GM20000 (cell line): ENCODE results near the gene PRSS56.
"Not testable (repeated sequence)": the region's sequence is repeated elsewhere in the genome, so short reads cannot be mapped to it uniquely, and the experiment has no call there.

Experiments
- DNase-seq: peaks from one replicate; pipeline ENCODE4 v3.0.0; 2012; ENCODE audit warnings: low spot score
- CTCF ChIP-seq: IDR thresholded peaks from 2 replicates; pipeline ENCODE4 v1.5.1; 2012; ENCODE audit warnings: mild to moderate bottlenecking, control low read depth; ENCODE audit errors: extremely low read depth, missing control alignments

The PRSS56 gene

GRCh38 chr2:232556426-232556825 lies 36.2 kb downstream of the PRSS56 start:
- DNase-seq, result no peak

GRCh38 chr2:232562515-232563151 lies 42.4 kb downstream of the PRSS56 start:
- no peak for DNase-seq
- TF ChIP-seq CTCF, result no peak

More at GRCh38 chr2:232556426-232556825, 36.2 kb downstream of the PRSS56 start:
- no peak for TF ChIP-seq CTCF

- no peak for DNase-seq
- no peak for TF ChIP-seq CTCF
These were observed 43.4 kb downstream of the PRSS56 start for GRCh38 chr2:232563580-232563979.

GRCh38 chr2:232567721-232568120 lies 47.5 kb downstream of the PRSS56 start:
- no peak for DNase-seq
- no peak for TF ChIP-seq CTCF

GRCh38 chr2:232568161-232568560 lies 48.0 kb downstream of the PRSS56 start:
- TF ChIP-seq CTCF, result no peak
- no peak for DNase-seq

GRCh38 chr2:232569541-232569940 lies 49.4 kb downstream of the PRSS56 start:
- no peak for TF ChIP-seq CTCF
- DNase-seq, result no peak

- DNase-seq, result not testable (repeated sequence)
These were observed 50.3 kb downstream of the PRSS56 start for GRCh38 chr2:232570481-232570880.

GRCh38 chr2:232571026-232571474 lies 50.9 kb downstream of the PRSS56 start:
- no peak for TF ChIP-seq CTCF
- DNase-seq, result no peak
